ENCODE data around the gene MARVELD3.
"Not testable (repeated sequence)": the region's sequence is repeated elsewhere in the genome, so short reads cannot be mapped to it uniquely, and the experiment has no call there.

Gene MARVELD3

GRCh38 chr16:71675380-71675779, 49.4 kb downstream of the MARVELD3 start:
- DNase-seq (ENCODE audit: low spot score), result no peak
- in situ Hi-C loops (cut with MboI; ENCODE audit: low sequenced_read_pairs, unreplicated experiment), result no loop called here
- no peak for TF ChIP-seq CTCF (IDR thresholded peaks at IDR 0.05; ENCODE audit: borderline replicate concordance, control extremely low read depth, extremely low read depth, insufficient read depth, missing control alignments)

GRCh38 chr16:71676236-71676635, 50.3 kb downstream of the MARVELD3 start:
- in situ Hi-C loops (cut with MboI; ENCODE audit: low sequenced_read_pairs, unreplicated experiment), result no loop called here
- TF ChIP-seq CTCF (IDR thresholded peaks at IDR 0.05; ENCODE audit: borderline replicate concordance, control extremely low read depth, extremely low read depth, insufficient read depth, missing control alignments), result no peak
- DNase-seq (ENCODE audit: low spot score), result no peak

GRCh38 chr16:71681360-71681759, 55.4 kb downstream of the MARVELD3 start:
- DNase-seq (ENCODE audit: low spot score), result no peak
- no peak for TF ChIP-seq CTCF (IDR thresholded peaks at IDR 0.05; ENCODE audit: borderline replicate concordance, control extremely low read depth, extremely low read depth, insufficient read depth, missing control alignments)
- in situ Hi-C loops (cut with MboI; ENCODE audit: low sequenced_read_pairs, unreplicated experiment), result no loop called here

- DNase-seq (ENCODE audit: low spot score); in situ Hi-C loops (cut with MboI; ENCODE audit: low sequenced_read_pairs, unreplicated experiment): not testable (repeated sequence)
These were observed 58.3 kb downstream of the MARVELD3 start for GRCh38 chr16:71684280-71684679.

Data from GM13976 (cell line).